Fibroblast of skin of back (primary cell): ENCODE data around the gene PRODH.
"Not testable (repeated sequence)": the region's sequence is repeated elsewhere in the genome, so short reads cannot be mapped to it uniquely, and the experiment has no call there.

Source experiments
- DNase-seq: peaks from one replicate; pipeline ENCODE4 v3.0.0-alpha.2; 2013

PRODH gene

DNA sequence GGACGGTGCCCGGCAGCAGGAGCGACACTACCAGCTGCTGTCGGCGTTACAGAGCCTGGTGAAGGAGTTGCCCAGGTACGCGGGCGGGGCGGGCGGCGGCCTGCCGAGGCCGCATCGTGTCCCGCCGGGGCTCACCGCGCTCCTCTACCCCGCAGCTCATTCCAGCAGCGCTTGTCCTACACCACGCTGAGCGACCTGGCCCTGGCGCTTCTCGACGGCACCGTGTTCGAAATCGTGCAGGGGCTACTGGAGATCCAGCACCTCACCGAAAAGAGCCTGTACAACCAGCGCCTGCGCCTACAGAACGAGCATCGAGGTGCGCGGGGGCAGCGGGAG is 29.7 kb downstream of the PRODH start:
- DNase-seq = not testable (repeated sequence)

DNA sequence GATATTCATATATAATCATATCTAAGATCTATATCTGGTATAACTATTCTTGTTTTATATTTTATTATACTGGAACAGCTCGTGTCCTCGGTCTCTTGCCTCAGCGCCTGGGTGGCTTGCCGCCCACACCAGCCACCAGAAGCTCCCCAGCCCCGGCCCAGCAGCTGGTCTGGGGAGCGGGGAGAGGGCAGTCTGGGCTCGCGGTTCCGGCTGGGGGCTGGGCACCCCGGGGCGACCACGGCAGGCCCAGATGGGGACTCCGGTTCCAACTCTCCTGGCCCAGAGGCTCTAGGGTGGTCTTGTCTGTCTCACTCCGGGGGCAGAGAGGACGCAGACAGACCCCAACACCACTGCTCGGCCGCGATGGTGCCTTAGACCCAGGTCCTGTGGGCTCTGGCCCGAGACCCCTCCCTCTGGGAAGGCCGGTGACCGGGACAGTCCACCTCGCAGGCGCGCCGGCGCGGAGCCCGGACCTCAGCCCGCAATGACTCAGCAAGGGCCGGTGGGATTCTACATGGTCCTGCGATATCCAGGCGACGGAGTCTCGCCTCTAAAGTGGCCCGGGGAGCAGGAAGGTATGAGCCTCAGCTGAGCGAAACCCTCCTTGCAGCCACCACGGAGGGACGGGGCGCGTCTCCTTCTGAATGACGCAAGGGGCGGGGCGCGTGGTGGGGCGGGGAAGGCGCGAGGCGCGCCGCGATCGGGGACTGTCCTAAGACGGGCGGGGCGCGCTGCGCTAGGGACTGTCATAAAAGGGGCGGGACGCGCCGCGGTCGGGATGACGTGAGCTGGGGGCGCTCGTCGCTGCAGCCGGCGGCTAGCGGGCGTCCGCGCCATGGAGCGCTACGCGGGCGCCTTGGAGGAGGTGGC is 30.3 kb downstream of the PRODH start, which contains the start of gene DGCR6:
Gene DGCR6 (plus strand): TSS at position 781 of the 870 bp plus-strand sequence. CDS start 55 bp downstream, at position 836.
- no peak for DNase-seq

- not testable (repeated sequence) for DNase-seq
Observed at GRCh38 chr22:18896037-18896657, 39.9 kb downstream of the PRODH start.

- not testable (repeated sequence) for DNase-seq
Observed at GRCh38 chr22:18893775-18894174, 42.3 kb downstream of the PRODH start.

- DNase-seq = not testable (repeated sequence)
Observed at GRCh38 chr22:18890510-18891192, 45.4 kb downstream of the PRODH start.

DNA sequence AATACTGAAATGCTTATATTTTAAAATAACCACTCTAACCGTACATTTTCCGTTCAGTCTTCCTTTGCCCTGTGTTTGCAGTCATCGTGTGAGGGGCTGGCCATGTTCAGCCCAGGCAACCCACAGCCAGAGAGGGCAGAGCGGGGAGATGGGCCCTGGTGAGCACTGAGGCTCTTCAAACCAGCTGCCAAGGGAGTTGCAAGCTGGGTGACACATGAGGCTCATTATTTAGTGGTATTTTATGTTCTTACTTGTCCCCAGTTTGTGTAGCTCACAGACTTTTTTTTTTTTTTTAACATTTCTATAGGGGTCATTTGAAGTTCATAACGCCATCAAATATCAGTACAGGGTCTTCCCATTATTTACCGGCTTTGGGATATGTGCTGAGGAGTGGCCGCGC is 48.0 kb downstream of the PRODH start:
- DNase-seq = no peak

- DNase-seq = not testable (repeated sequence)
Observed at GRCh38 chr22:18884465-18884864, 51.6 kb downstream of the PRODH start.

DNA sequence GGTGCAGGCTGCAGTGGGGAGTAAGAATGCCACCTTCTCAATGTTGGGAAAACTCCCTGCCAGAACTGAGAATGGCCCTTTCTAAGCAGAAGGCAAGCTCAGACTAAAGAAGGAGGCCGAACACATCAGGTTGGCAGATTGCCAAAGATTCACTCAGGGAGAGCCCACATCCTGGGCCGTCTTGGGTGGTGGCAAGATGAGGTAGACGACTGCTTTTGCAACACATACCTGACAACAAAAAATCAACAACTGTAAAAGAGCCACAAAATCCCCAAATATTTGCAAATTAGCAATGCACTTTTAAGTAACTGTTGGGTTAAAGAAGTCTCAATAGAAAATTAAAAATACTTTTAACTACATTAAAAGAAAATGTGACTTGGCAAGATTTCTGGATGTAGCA is 54.8 kb downstream of the PRODH start:
- not testable (repeated sequence) for DNase-seq
